Keratinocyte (primary cell): Measurements from ENCODE around the gene KDM7A. TPM values are rescaled to one million over a fixed set of nuclear protein-coding genes. Genes with fewer than 3 reads are reported as not detected.

Experiments
- DNase-seq: peaks from one replicate; pipeline ENCODE4 v3.0.0-alpha.2; 2011; ENCODE audit warnings: low read depth, missing footprints, low spot score
- FAIRE-seq: peaks from 2 replicates; lab custom pipeline; 2011; peaks lifted over from hg19 to GRCh38; lab: Jason Lieb, UNC
- H2AFZ ChIP-seq: 2 replicates; pipeline ENCODE4 v1.6.0; 2012; ENCODE audit warnings: low read length, control low read depth, inconsistent platforms; ENCODE audit not compliant: control insufficient read depth
- H3K27ac ChIP-seq: 2 replicates; pipeline ENCODE4 v1.5.1; 2011; ENCODE audit warnings: low read length; ENCODE audit not compliant: control insufficient read depth, insufficient read depth
- H3K27me3 ChIP-seq: 3 replicates; pipeline ENCODE4 v1.6.0; 2011; ENCODE audit warnings: low read length; ENCODE audit not compliant: control insufficient read depth, insufficient read depth; ENCODE audit errors: extremely low read depth
- H3K36me3 ChIP-seq, 2 experiments: 2 replicates in 1 of 2; 3 replicates in 1 of 2; pipeline ENCODE4 v1.5.1; 2011; ENCODE audit warnings: low read length in 2 of 2, mild to moderate bottlenecking in 1 of 2; ENCODE audit not compliant: control insufficient read depth in 2 of 2, insufficient read depth in 2 of 2; ENCODE audit errors: extremely low read depth in 1 of 2
- H3K4me1 ChIP-seq: 3 replicates; pipeline ENCODE4 v1.5.1; 2011; ENCODE audit warnings: low read length; ENCODE audit not compliant: control insufficient read depth, insufficient read depth; ENCODE audit errors: extremely low read depth
- H3K4me2 ChIP-seq: 3 replicates; pipeline ENCODE4 v1.6.0; 2011; ENCODE audit warnings: low read depth, low read length; ENCODE audit not compliant: control insufficient read depth, insufficient read depth; ENCODE audit errors: extremely low read depth
- H3K4me3 ChIP-seq, 3 experiments: fragments of 200-600 bp in 1 of 3; sonication (generic) in 1 of 3; 2 replicates in 2 of 3; 3 replicates in 1 of 3; pipeline ENCODE4 v1.5.1; 2011 to 2016; ENCODE audit warnings: low read length in 3 of 3, mild to moderate bottlenecking in 3 of 3, control low read depth in 2 of 3, inconsistent platforms in 1 of 3, low read depth in 1 of 3, mixed read lengths in 1 of 3, mixed run types in 1 of 3, moderate library complexity in 1 of 3; ENCODE audit not compliant: control insufficient read depth in 2 of 3, insufficient read depth in 2 of 3; ENCODE audit errors: extremely low read depth in 1 of 3
- H3K79me2 ChIP-seq: 2 replicates; pipeline ENCODE4 v1.6.0; 2012; ENCODE audit warnings: low read length; ENCODE audit not compliant: control insufficient read depth, insufficient read depth
- H3K9ac ChIP-seq: 3 replicates; pipeline ENCODE4 v1.6.0; 2011; ENCODE audit warnings: low read length; ENCODE audit not compliant: control insufficient read depth, insufficient read depth; ENCODE audit errors: extremely low read depth
- H3K9me1 ChIP-seq: 3 replicates; pipeline ENCODE4 v1.6.0; 2011; ENCODE audit warnings: low read length; ENCODE audit not compliant: control insufficient read depth, insufficient read depth; ENCODE audit errors: extremely low read depth
- H3K9me3 ChIP-seq: 2 replicates; pipeline ENCODE4 v1.5.1; 2012; ENCODE audit warnings: low read depth, low read length; ENCODE audit not compliant: control insufficient read depth
- H4K20me1 ChIP-seq: 3 replicates; pipeline ENCODE4 v1.6.0; 2011; ENCODE audit warnings: low read length; ENCODE audit not compliant: control insufficient read depth, insufficient read depth; ENCODE audit errors: extremely low read depth
- EZH2 ChIP-seq: IDR thresholded peaks from one replicate; pipeline ENCODE4 v1.6.1; 2012; ENCODE audit warnings: inconsistent platforms, mild to moderate bottlenecking, low read length, moderate library complexity
- dilution Hi-C: fragments of 300-500 bp; cut with MboI; formaldehyde crosslinking; loops from one replicate; pipeline ENCODE4 v1.7.0; 2020; ENCODE audit warnings: low sequenced_read_pairs; ENCODE audit not compliant: extremely low pct_ligation_motif_present
- polyA plus RNA-seq, 5 experiments: library from polyadenylated mRNA; depleted of rRNA in 3 of 5; stranded (reverse) in 3 of 5; stranded (forward) in 1 of 5; unstranded in 1 of 5; fragments of >200 nt; gene quantifications; 1 replicate in 1 of 5; 2 replicates in 3 of 5; 3 replicates in 1 of 5; pipeline versions ENCODE4 v1.2.1 to v1.2.3, GENCODE V29; 2011 to 2012; ENCODE audit warnings: missing spikeins in 2 of 5, low read depth in 1 of 5, low replicate concordance in 1 of 5
- TF ChIP-seq, protein P1 (sequence below), 3 experiments: IDR thresholded peaks in 1 of 3; conservative IDR thresholded peaks in 1 of 3; optimal IDR thresholded peaks in 1 of 3; 2 replicates in 2 of 3; 3 replicates in 1 of 3; pipeline versions ENCODE3 to v1.5.1; 2011; ENCODE audit warnings: low read length in 3 of 3, mild to moderate bottlenecking in 3 of 3, moderate library complexity in 2 of 3, control low read depth in 1 of 3, inconsistent platforms in 1 of 3; ENCODE audit not compliant: insufficient read depth in 2 of 3; ENCODE audit errors: extremely low read depth in 1 of 3

The KDM7A gene
- polyA plus RNA-seq, 1 donor (not counting 4 experiments of a cell fraction or from before 2014, with no cell fraction given) = 3.3 TPM

DNA sequence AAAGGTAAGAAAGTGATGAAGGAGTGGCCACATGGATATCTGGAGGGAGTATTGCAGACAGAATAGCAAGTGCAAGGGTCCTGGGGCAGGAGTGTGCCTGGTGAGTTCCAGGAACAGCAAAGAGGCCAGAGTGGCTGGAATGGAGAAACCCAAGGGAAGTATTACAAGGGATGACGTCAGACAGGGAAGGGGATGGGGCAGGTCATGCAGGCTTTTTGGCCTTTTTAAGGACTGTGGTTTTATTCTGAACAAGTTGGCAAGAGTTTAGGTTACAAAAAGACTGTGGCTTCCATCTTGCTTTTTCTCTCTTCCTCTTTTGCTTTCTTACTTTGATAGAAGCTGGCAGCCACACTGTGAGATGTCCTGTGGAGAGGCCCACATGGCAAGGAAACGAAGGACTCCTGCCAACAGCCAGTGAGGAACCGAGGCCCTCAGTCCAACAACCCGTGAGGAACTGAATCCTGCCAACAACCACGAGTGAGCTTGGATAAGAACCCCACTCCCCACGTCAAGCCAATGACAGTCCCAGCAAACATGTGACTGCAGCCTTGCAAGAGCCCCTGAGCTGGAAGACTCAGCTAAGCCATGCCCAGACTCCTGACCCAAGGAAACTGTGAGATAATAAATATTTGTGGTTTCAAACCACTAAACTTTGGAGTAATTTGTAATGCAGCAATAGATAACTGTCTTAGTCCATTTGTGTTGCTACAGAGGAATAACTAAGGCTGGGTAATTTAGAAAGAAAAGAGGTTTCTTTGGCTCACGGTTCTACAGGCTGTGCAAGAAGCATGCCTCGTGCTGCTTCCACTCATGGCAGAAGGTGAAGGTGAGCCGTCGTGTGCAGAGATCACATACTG, 19.8 kb upstream of the KDM7A start:
- H3K9me3 ChIP-seq = no peaks in the 10 kb centered on the region
- peaks cover 21% of the 10 kb centered on the region for H3K4me1 ChIP-seq
- no peak overlapping the region for H3K4me3 ChIP-seq
- no peaks in the 10 kb centered on the region for H3K36me3 ChIP-seq
- no peak overlapping the region for H3K27ac ChIP-seq
- no peak for FAIRE-seq
- TF ChIP-seq, protein P1, sequence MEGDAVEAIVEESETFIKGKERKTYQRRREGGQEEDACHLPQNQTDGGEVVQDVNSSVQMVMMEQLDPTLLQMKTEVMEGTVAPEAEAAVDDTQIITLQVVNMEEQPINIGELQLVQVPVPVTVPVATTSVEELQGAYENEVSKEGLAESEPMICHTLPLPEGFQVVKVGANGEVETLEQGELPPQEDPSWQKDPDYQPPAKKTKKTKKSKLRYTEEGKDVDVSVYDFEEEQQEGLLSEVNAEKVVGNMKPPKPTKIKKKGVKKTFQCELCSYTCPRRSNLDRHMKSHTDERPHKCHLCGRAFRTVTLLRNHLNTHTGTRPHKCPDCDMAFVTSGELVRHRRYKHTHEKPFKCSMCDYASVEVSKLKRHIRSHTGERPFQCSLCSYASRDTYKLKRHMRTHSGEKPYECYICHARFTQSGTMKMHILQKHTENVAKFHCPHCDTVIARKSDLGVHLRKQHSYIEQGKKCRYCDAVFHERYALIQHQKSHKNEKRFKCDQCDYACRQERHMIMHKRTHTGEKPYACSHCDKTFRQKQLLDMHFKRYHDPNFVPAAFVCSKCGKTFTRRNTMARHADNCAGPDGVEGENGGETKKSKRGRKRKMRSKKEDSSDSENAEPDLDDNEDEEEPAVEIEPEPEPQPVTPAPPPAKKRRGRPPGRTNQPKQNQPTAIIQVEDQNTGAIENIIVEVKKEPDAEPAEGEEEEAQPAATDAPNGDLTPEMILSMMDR (optimal IDR thresholded peaks at IDR 0.05 in 1 of 3, IDR thresholded peaks at IDR 0.05 in 1 of 3, conservative IDR thresholded peaks at IDR 0.05 in 1 of 3; ENCODE audit: extremely low read depth in 1 of 3, insufficient read depth in 2 of 3, low read length in 3 of 3) = no peak
- no peak for TF ChIP-seq EZH2
- no peaks in the 10 kb centered on the region for H3K9me1 ChIP-seq
- no peak overlapping the region for H2AFZ ChIP-seq
- no peak for DNase-seq
- no peak overlapping the region for H3K9ac ChIP-seq
- dilution Hi-C loops = no loop called here
- no peaks in the 10 kb centered on the region for H3K27me3 ChIP-seq
- no peaks in the 10 kb centered on the region for H4K20me1 ChIP-seq
- H3K79me2 ChIP-seq = no peaks in the 10 kb centered on the region
- H3K4me2 ChIP-seq = no peak overlapping the region

DNA sequence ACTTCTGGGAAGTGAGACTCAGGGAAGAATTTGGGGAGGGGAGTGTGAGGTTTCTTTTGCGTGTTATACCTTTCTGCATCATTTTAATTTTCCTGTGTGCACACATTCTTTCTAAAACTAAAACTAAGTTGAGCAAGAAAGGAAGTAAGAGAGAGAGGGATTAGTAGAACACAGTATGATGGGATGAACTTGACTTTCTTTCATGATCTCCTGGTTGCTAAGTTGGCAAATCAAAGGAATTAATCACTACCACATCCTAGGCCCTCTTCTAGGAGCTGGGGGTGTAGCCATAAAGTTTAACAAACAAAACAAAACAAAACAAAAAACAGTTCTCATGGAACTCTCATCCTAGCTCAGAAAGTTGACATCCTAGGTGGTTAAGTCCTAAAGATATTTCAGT, 19.1 kb upstream of the KDM7A start:
- no peak overlapping the region for H3K27ac ChIP-seq
- no peak overlapping the region for H3K4me3 ChIP-seq
- H3K27me3 ChIP-seq = no peaks in the 10 kb centered on the region
- H3K9me3 ChIP-seq = no peaks in the 10 kb centered on the region
- H4K20me1 ChIP-seq = no peaks in the 10 kb centered on the region
- peaks cover 21% of the 10 kb centered on the region for H3K4me1 ChIP-seq
- TF ChIP-seq, protein P1 (optimal IDR thresholded peaks at IDR 0.05 in 1 of 3, IDR thresholded peaks at IDR 0.05 in 1 of 3, conservative IDR thresholded peaks at IDR 0.05 in 1 of 3; ENCODE audit: extremely low read depth in 1 of 3, insufficient read depth in 2 of 3, low read length in 3 of 3) = no peak
- no peak for TF ChIP-seq EZH2
- H3K9ac ChIP-seq = no peak overlapping the region
- H2AFZ ChIP-seq = no peak overlapping the region
- no peaks in the 10 kb centered on the region for H3K79me2 ChIP-seq
- DNase-seq (no peak), FAIRE-seq (no peak)
- no peak overlapping the region for H3K4me2 ChIP-seq
- H3K9me1 ChIP-seq = no peaks in the 10 kb centered on the region
- H3K36me3 ChIP-seq = no peaks in the 10 kb centered on the region
- dilution Hi-C loops = no loop called here
